Smooth muscle cell of the brain vasculature (primary cell): ENCODE data around the gene DFFA.
"Not testable (repeated sequence)": the region's sequence is repeated elsewhere in the genome, so short reads cannot be mapped to it uniquely, and the experiment has no call there.

Experiments used
- DNase-seq: peaks from one replicate; pipeline ENCODE4 v3.0.0-alpha.2; 2012; ENCODE audit warnings: low read depth, low spot score

The DFFA gene

GRCh38 chr1:10506046-10506676, 33.8 kb upstream of the DFFA start:
- DNase-seq = not testable (repeated sequence)

- DNase-seq = no peak
Measured at GRCh38 chr1:10504249-10504648, 31.9 kb upstream of the DFFA start.

GRCh38 chr1:10502206-10502605, 29.9 kb upstream of the DFFA start:
- no peak for DNase-seq

- no peak for DNase-seq
Measured at GRCh38 chr1:10498231-10498630, 25.9 kb upstream of the DFFA start.

GRCh38 chr1:10497109-10497508, 24.8 kb upstream of the DFFA start:
- DNase-seq = no peak

- DNase-seq = no peak
Measured at GRCh38 chr1:10495952-10496351, 23.6 kb upstream of the DFFA start.

GRCh38 chr1:10495475-10495817, 23.1 kb upstream of the DFFA start:
- DNase-seq = no peak

GRCh38 chr1:10494754-10495474, 22.6 kb upstream of the DFFA start:
- DNase-seq = no peak

GRCh38 chr1:10494418-10494753, 22.1 kb upstream of the DFFA start:
- DNase-seq = no peak

- DNase-seq = no peak
Measured at GRCh38 chr1:10490286-10490970, 18.1 kb upstream of the DFFA start.

- no peak for DNase-seq
Measured at GRCh38 chr1:10489291-10490055, 17.1 kb upstream of the DFFA start.

- DNase-seq = no peak
Measured at GRCh38 chr1:10484521-10484920, 12.2 kb upstream of the DFFA start.

- no peak for DNase-seq
Measured at GRCh38 chr1:10480614-10481013, 8.3 kb upstream of the DFFA start.

GRCh38 chr1:10479296-10479695, 7.0 kb upstream of the DFFA start:
- DNase-seq = no peak

GRCh38 chr1:10475510-10475909, 3.2 kb upstream of the DFFA start:
- no peak for DNase-seq

GRCh38 chr1:10474613-10475507, 2.5 kb upstream of the DFFA start, which contains the start of gene PEX14:
TSS of gene PEX14 (plus strand) at chr1:10474950. CDS start at chr1:10474967, 17 bp downstream.
- no peak for DNase-seq

GRCh38 chr1:10474309-10474612, 1.9 kb upstream of the DFFA start:
- DNase-seq = not testable (repeated sequence)

GRCh38 chr1:10473145-10473765, 926 bp upstream of the DFFA start:
- DNase-seq = no peak

- DNase-seq = no peak
Measured at GRCh38 chr1:10471411-10472219, 714 bp downstream of the DFFA start.

- no peak for DNase-seq
Measured at GRCh38 chr1:10470043-10470442, 2.3 kb downstream of the DFFA start.
